Neural progenitor cell (in vitro differentiated cells): ENCODE data around the gene DNAJC15.

Experiments used
- EZH2 ChIP-seq: fragments of 200-600 bp; sonication (generic); IDR thresholded peaks from 2 replicates; pipeline ENCODE4 v1.6.1; 2017; ENCODE audit warnings: antibody characterized with exemption, mild to moderate bottlenecking, moderate library complexity
- TF ChIP-seq, protein P1 (sequence below): fragments of 200-600 bp; sonication (generic); IDR thresholded peaks from 2 replicates; pipeline ENCODE4 v1.5.1; 2017; ENCODE audit warnings: antibody characterized with exemption, mild to moderate bottlenecking

DNA sequence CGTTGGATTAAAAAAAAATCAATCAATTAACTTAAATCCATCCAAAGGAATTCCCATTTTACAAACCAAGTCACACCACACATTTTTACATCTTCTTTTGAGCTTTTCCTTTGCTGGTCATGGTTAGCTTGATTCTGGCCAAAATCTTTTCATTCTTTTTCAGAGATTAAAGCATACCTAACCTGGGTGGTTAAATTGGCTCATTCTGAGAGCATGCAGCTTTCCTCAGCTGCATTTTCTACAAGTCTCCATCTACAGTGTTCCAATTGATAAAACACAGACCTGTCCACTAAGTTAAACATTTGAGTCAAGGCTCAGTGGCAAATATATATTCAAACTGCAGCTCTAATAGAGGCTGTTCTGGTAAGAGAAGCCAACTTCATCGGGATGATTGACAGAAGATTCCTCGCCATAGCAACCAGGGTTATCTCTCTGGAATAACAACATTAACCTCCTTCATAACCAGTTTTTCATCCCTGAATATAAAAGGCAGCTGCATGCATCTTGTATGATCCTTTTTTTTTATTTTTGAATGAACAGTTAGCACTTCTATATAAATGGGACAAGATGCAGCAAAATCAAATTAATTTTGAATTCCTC is 106.2 kb downstream of the DNAJC15 start:
- TF ChIP-seq, protein P1, sequence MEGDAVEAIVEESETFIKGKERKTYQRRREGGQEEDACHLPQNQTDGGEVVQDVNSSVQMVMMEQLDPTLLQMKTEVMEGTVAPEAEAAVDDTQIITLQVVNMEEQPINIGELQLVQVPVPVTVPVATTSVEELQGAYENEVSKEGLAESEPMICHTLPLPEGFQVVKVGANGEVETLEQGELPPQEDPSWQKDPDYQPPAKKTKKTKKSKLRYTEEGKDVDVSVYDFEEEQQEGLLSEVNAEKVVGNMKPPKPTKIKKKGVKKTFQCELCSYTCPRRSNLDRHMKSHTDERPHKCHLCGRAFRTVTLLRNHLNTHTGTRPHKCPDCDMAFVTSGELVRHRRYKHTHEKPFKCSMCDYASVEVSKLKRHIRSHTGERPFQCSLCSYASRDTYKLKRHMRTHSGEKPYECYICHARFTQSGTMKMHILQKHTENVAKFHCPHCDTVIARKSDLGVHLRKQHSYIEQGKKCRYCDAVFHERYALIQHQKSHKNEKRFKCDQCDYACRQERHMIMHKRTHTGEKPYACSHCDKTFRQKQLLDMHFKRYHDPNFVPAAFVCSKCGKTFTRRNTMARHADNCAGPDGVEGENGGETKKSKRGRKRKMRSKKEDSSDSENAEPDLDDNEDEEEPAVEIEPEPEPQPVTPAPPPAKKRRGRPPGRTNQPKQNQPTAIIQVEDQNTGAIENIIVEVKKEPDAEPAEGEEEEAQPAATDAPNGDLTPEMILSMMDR: no peak
- no peak for TF ChIP-seq EZH2
